Spleen (tissue), 7 donors: ENCODE results near the gene ACVR2B.

Experiments
- CTCF ChIP-seq, 11 experiments: fragments of 200-600 bp in 7 of 11; fragments of 450-650 bp in 4 of 11; sonication (generic) in 4 of 11; IDR thresholded peaks in 8 of 11; conservative IDR thresholded peaks in 3 of 11; 1 replicate in 7 of 11; 2 replicates in 4 of 11; pipeline versions ENCODE4 v1.4.0 to v1.8.0; 2016 to 2021; ENCODE audit warnings: antibody characterized with exemption in 11 of 11, inconsistent platforms in 4 of 11, mild to moderate bottlenecking in 1 of 11
- POLR2A ChIP-seq, 3 donors: fragments of 450-650 bp; IDR thresholded peaks; one replicate each; pipeline ENCODE4 v1.5.1; 2017; ENCODE audit warnings: antibody characterized with exemption in 3 of 3, mild to moderate bottlenecking in 1 of 3
- donor health status: DM: no; HTN: no; CAD: no; lungs with moderate emphysema.
- donor health status: DM: no; HTN: no; CAD: no.
- donor health status: DM: no; HTN: no; CAD: no.

- no peak for TF ChIP-seq CTCF (IDR thresholded peaks at IDR 0.05 in 8 of 11, conservative IDR thresholded peaks at IDR 0.05 in 3 of 11)
- no peak for TF ChIP-seq POLR2A (IDR thresholded peaks at IDR 0.05)
Measured at GRCh38 chr3:38411591-38411990, 42.1 kb upstream of the ACVR2B start.
